GM23248 (cell line): ENCODE results near the gene ST3GAL6.

Source experiments
- EZH2 ChIP-seq: fragments of 200-600 bp; sonication (generic); IDR thresholded peaks from 2 replicates; pipeline ENCODE4 v1.6.1; 2018; ENCODE audit warnings: antibody characterized with exemption, mild to moderate bottlenecking; ENCODE audit not compliant: insufficient read depth, poor library complexity, severe bottlenecking
- EZH2phosphoT487 ChIP-seq: fragments of 200-600 bp; sonication (generic); IDR thresholded peaks from 2 replicates; pipeline ENCODE4 v1.6.1; 2018; ENCODE audit warnings: antibody characterized with exemption, moderate library complexity, mild to moderate bottlenecking, low read depth; ENCODE audit not compliant: insufficient read depth

DNA sequence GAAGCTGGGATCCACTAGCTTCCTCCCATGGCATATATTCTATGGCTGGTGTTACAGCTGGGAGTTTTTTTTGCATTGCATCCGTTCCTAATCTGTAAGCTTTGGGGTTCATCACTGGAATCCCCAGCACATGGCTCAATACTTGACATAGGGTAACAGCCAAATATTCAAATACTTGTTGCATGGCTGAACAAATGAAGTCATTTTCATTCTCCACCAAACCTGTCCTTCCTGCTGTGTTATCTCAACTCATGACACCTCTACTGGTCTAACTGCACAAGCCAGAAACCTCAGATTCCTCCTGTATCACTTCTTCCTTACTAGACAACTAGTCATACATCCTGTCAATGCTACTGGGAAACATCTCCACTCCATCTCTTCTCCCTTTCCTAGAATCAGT lies 43.4 kb downstream of the ST3GAL6 start:
- TF ChIP-seq EZH2phosphoT487: no peak
- no peak for TF ChIP-seq EZH2
